ENCODE measurements around the gene AQP12B.
"Not testable (repeated sequence)": the region's sequence is repeated elsewhere in the genome, so short reads cannot be mapped to it uniquely, and the experiment has no call there.

AQP12B gene

GRCh38 chr2:240701091-240701735 is 18.5 kb upstream of the AQP12B start:
- DNase-seq = no peak

- DNase-seq = not testable (repeated sequence)
Measured at GRCh38 chr2:240700616-240701015, 17.9 kb upstream of the AQP12B start.

- DNase-seq = not testable (repeated sequence)
Measured at GRCh38 chr2:240699835-240700234, 17.1 kb upstream of the AQP12B start.

GRCh38 chr2:240698852-240699561 is 16.3 kb upstream of the AQP12B start:
- DNase-seq = not testable (repeated sequence)

GRCh38 chr2:240696469-240696868 is 13.8 kb upstream of the AQP12B start:
- not testable (repeated sequence) for DNase-seq

- DNase-seq = not testable (repeated sequence)
Measured at GRCh38 chr2:240695593-240695992, 12.9 kb upstream of the AQP12B start.

- not testable (repeated sequence) for DNase-seq
Measured at GRCh38 chr2:240694304-240694703, 11.6 kb upstream of the AQP12B start.

GRCh38 chr2:240692583-240693561 is 10.2 kb upstream of the AQP12B start:
- DNase-seq = not testable (repeated sequence)

- not testable (repeated sequence) for DNase-seq
Measured at GRCh38 chr2:240691631-240692420, 9.1 kb upstream of the AQP12B start, which contains the start of gene AQP12A. TSS of gene AQP12A (plus strand) at chr2:240691866. CDS start at chr2:240691914, 48 bp downstream.

- DNase-seq = not testable (repeated sequence)
Measured at GRCh38 chr2:240691075-240691427, 8.4 kb upstream of the AQP12B start.

- DNase-seq = not testable (repeated sequence)
Measured at GRCh38 chr2:240690421-240691074, 7.9 kb upstream of the AQP12B start.

- DNase-seq = no peak
Measured at GRCh38 chr2:240689975-240690374, 7.3 kb upstream of the AQP12B start.

- no peak for DNase-seq
Measured at GRCh38 chr2:240688553-240688919, 5.9 kb upstream of the AQP12B start.

- DNase-seq = no peak
Measured at GRCh38 chr2:240687741-240688552, 5.3 kb upstream of the AQP12B start.

- DNase-seq = no peak
Measured at GRCh38 chr2:240687045-240687740, 4.5 kb upstream of the AQP12B start.

- no peak for DNase-seq
Measured at GRCh38 chr2:240686460-240686859, 3.8 kb upstream of the AQP12B start.

- DNase-seq = no peak
Measured at GRCh38 chr2:240685771-240686371, 3.2 kb upstream of the AQP12B start.

- not testable (repeated sequence) for DNase-seq
Measured at GRCh38 chr2:240683980-240684728, 1.5 kb upstream of the AQP12B start.

All from stimulated activated CD4-positive, alpha-beta T cell treated with anti-CD3 and anti-CD28 coated beads, Interleukin-12 subunit alpha, Interleukin-12 subunit beta, amount 100 ng/mL, for 4 hours (primary cell).